Hematopoietic multipotent progenitor cell treated with erythropoietin and hydrocortisone succinate and interleukin-3 and kit ligand, for 6 days (in vitro differentiated cells): Measurements from ENCODE around the gene CIC.
"Not testable (repeated sequence)": the region's sequence is repeated elsewhere in the genome, so short reads cannot be mapped to it uniquely, and the experiment has no call there.

Experiments
- DNase-seq: peaks from one replicate; pipeline ENCODE4 v3.0.0-alpha.2; 2015

CIC gene

DNA sequence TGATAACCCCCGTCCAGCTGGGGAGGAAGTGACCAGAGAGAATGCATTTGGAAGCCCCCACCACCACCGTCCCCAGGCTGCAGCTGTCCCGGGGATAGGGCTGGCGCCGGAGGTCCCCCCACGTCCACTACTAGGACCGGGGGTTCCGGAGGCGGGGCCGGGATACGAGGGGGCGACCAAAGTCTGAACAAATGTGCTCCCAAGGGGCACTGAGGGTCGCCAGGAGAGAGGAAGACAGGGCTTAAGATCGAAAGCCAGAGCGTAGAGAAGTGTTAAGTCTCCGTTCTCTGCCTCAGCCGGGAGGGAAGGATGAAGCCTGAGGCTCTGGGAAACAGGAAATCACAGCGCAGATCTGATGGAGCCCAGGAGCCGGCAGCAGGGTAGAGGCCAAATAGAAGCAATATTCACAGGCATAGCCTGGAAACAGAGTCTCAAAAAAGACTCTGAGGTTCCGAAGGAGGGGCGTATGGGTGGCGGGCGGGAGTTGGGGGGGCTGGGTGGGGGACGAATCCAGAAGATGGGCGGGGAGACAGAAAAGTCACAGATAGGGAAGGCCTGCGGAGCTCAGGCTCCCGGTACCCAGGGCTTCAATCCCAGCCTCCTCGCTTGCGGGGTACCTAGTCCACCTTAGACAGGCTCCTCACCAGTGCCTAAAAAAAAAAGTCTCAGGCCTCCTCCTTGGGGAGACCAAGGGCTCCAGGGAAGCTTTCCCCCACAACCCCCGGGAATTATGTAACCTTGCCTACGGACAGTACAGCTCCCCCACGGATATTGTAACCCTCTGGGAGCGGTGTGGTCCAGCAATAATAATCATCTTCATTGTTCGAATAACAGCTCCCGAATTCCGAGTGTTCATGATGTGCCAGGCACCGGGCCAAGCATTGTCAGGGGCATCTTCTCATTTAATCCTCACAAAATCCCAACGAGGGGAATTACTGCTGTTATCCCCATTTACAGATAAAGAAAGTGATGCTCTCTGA lies 13.0 kb upstream of the CIC start:
- no peak for DNase-seq

DNA sequence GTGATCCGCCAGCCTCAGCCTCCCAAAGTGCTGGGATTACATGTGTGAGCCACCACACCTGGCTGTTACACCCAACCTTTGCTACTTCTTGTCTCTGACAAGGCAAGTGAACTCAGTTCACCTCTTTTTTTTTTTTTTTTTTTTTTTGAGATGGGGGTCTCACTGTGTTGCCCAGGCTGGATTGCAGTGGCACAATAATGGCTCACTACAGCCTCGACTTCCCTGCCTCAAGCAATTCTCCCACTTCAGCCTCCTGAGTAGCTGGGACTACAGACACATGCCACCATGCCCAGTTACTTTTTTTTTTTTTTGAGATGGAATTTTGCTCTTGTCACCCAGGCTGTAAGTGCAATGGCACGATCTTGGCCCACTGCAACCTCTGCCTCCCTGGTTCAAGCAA lies 11.2 kb upstream of the CIC start:
- DNase-seq, result not testable (repeated sequence)

DNA sequence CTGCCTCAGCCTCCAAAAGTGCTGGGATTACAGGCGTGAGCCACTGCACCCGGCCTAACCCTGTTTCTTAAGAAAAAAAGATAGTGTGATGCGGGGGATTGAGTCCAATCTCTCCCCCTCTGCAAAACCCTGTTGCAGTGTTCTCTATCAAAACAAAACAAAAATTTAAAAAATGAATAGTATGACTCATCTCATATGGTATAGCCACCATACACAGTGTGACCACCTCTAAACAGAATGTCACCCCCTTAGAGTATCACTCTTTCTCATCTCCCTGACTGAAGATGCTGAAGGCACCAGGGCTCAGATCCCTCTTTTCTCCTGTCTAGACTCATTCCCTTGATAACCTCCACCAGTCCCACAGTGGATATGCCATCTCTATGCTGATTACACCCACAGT lies 7.3 kb upstream of the CIC start:
- no peak for DNase-seq

DNA sequence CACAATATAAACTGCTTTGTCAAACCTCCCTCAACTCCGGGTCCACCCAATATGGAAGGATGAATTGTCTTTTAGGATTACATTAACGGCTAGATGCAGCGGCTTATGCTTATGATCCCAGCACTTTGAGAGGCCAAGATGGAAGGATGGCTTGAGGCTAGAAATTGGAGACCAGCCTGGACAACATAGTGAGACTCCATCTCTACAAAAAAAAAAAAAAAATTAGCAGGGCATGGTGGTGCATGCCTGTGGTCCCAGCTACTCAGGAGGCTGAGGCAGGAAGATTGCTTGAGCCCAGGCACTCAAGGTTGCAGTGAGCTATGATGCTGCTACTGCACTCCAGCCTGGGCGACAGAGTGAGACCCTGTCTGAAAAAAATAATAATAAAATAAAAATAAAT lies 2.9 kb upstream of the CIC start:
- DNase-seq, result not testable (repeated sequence)

DNA sequence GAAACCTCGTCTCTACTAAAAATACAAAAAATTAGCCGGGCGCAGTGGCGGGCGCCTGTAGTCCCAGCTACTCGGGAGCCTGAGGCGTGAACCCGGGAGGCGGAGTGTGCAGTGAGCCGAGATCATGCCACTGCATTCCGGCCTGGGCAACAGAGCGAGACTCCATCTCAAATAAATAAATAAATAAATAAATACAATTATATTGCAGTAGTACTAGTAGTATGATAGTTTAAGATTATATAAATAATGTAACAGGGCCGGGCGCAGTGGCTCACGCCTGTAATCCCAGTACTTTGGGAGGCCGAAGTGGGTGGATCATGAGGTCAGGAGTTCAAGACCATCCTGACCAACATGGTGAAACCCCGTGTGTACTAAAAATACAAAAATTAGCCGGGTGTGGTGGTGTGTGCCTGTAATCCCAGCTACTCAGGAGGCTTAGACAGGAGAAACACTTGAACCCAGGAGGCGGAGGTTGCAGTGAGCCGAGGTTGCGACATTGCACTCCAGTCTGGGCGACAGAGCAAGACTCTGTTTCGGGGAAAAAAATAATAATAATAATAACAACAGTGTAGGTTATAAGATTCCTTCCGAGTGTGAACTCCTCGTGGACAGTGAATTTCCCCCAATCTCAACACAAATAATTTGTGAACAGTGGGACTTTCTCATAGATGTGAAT lies 2.0 kb upstream of the CIC start:
- DNase-seq, result not testable (repeated sequence)

DNA sequence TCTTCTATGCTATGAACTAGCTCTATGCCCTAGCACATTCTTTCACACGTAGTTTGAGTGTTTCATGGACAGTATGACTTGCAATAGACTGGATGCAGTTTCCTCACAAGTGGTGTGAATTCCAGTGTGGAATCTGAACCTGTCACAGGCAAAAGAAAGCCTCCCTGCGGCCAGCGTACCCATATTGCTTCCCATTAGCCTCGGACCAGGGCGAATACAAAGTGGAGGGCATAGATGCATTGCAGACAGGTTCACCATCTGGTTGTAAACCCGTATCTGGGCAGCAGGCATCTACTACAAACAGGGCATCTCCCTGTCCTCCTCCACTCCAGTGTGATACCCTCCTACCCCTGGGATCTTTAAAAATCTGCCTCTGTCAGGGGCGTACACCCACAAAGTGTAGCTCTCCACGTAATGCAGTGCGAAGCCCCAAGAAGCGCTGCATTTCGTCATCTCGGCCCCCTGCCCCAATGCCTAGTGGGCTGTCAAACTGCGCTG lies 1.4 kb upstream of the CIC start:
- DNase-seq, result no peak

DNA sequence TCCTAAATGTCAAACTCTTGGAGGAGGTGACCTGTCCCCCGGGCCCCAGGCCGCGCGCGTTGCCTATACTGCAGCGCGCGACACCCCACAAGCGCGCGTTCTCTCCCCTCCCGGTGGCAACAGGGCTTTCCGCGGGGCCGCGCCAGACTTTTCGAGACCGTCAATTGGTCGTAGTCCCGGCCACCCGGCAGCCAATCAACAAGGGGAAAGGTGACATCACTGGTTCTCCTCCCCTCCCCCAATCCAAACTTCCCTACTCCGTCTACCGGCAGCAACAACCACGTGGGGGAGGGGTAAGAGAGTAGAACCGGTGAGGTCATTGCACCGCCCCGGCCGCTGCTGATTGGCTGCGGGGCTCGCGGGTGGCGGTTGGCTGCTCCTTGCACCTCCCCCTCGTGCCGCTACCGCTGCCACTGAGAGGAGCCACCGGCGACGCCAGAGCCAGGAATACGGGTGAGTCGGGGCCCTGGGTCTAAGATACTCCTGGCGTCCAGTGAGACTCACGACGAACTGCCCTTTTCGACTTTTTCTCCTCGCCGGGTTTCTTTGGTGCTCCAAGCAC lies 829 bp upstream of the CIC start:
- DNase-seq, result peak; percentile 100

DNA sequence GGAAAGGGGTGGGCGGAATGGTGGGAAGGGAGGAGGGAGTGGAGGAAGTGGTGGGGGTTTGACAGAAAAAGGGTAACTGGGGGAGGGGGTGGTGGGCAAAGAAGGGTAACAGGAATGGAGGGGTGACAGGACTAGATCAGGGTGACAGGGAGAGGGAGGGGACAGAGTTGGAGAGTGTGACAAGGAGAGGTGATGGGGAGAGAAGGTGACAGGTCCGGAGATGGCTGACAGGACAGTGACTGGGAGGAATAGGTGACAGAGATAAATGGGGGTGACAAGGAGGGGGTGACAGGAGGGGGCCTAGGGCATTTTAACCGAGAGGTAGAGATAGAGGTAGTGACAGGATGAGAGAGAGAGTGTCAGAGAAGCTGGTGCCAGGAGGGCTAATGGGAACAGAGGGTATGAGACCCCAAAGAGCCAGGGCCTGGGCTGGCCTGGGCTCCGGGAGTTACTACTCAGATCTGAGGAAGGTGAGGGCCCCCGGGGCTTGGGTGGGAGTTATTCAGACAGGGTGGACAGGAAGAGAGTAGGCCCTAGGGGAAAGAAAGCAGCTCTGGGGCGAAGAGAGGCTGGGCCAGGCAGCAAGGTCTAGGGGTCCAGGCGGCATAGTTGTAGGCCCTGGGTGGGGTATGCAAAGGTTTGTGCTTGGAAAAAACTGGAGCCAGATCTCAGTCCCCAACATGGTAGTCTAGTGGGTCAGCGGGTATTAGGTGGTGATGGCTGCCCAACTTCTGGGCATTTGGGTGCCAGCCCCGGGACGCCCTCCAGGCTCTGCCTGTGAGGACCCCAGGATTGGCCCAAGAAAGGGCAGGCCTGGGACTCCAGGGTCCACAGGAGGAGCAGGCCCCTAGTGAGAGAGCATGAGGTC lies 660 bp downstream of the CIC start:
- DNase-seq, result no peak

DNA sequence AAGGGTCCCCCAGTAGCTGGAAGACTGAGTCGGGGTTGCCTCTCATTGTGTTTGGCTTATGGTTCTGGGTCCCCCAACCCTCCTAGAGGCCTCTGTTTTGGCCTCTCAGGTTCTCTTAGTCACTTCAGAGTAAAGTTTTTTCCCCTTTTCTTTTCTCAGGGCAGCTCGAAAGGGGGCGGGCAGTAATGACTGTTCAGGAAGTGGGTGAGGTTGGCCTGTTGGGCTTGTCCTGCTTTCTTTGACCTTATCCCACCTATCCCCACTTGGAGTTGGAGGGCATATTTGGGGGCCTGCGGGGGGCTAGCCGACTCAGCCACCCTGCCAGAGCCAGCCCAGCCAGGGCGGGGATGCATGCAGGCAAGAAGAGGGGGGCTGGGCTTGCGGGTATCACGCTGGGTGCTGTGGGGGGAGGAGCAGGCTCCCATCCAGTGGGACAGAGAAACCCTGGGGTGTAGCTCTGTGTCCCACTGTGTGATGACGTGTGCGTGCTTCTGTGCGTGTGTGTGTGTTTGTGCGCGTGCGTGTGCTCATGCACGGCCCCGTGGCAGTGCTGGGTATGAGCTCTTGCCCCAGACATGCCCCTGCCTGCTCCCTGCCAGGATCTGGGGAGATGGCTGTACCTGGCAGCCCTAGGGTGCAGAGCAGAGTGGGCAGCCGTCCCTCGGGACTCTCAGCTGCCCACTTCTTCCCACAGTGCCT lies 1.4 kb downstream of the CIC start:
- peak; percentile 86 for DNase-seq

DNA sequence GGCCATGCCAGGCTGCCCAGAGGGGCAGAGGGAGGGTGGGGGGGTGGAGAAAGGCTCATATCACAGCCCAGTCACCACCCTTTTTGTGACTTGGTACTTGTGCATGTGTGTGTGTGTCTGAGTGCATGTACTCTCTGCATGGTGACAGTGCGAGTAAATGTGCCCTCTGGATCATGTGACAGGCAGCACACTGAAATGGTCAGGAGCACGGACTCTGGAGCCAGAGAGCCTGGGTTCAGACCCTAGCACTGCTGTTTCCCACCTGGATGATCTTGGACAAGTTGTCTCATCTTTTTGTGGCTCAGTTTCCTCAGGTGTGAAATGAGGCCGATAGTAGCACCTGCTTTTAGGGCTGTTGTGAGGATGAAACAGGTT lies 2.0 kb downstream of the CIC start:
- peak; percentile 56 for DNase-seq

DNA sequence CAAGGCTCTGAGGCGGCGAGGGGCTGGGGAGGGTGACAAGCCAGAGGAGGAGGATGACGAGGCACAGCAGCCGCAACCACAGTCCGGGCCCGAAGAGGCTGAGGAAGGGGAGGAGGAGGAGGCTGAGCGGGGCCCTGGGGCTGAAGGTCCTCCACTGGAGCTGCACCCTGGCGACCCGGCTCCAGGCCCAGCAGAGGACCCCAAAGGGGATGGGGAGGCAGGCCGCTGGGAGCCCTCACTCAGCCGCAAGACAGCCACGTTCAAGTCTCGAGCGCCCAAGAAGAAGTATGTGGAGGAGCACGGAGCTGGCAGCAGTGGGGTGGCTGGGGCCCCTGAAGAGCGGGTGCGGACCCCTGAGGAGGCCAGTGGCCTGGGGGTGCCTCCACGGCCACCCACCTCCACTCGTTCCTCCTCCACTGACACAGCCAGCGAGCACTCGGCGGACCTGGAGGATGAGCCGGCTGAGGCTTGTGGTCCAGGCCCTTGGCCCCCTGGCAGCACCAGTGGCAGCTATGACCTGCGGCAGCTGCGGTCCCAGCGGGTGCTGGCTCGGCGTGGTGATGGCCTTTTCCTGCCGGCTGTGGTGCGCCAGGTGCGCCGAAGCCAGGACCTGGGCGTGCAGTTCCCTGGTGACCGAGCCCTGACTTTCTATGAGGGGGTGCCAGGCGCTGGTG lies 2.9 kb downstream of the CIC start:
- DNase-seq, result no peak

DNA sequence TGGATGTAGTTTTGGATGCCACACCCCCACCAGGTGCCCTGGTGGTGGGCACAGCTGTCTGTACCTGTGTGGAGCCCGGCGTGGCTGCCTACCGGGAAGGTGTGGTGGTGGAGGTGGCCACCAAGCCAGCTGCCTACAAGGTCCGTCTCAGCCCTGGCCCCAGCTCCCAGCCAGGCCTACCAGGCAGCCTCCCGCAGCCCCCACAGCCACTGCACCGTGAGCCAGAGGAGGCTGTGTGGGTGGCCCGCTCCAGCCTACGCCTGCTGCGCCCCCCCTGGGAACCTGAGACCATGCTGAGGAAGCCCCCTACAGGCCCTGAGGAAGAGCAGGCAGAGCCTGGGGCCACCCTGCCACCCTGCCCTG lies 3.5 kb downstream of the CIC start:
- no peak for DNase-seq

DNA sequence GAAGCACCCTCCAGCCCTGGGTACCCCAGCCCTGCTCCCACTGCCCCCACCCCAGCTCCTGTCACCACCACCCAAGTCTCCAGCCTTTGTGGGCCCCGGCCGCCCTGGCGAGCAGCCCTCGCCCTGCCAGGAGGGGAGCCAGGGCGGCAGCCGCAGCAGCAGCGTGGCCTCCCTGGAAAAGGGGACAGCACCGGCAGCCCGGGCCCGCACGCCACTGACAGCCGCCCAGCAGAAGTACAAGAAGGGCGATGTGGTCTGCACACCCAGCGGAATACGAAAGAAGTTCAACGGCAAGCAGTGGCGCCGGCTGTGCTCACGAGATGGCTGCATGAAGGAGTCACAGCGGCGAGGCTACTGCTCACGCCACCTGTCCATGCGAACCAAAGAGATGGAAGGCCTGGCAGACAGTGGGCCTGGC lies 3.9 kb downstream of the CIC start:
- no peak for DNase-seq

DNA sequence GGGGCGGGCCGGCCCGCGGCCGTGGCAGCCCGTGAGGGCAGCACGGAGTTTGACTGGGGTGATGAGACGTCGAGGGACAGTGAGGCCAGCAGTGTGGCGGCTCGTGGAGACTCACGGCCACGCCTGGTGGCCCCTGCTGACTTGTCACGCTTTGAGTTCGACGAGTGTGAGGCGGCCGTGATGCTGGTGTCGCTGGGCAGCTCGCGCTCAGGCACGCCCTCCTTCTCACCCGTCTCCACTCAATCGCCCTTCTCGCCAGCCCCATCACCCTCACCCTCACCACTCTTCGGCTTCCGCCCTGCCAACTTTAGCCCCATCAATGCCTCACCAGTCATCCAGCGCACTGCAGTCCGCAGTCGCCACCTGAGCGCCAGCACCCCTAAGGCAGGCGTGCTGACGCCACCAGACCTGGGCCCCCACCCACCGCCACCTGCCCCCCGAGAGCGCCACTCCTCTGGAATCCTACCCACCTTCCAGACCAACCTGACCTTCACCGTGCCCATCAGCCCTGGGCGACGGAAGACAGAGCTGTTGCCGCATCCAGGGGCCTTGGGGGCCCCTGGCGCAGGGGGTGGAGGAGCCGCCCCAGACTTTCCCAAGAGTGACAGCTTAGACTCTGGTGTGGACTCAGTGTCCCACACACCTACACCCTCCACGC lies 4.5 kb downstream of the CIC start:
- DNase-seq, result no peak

DNA sequence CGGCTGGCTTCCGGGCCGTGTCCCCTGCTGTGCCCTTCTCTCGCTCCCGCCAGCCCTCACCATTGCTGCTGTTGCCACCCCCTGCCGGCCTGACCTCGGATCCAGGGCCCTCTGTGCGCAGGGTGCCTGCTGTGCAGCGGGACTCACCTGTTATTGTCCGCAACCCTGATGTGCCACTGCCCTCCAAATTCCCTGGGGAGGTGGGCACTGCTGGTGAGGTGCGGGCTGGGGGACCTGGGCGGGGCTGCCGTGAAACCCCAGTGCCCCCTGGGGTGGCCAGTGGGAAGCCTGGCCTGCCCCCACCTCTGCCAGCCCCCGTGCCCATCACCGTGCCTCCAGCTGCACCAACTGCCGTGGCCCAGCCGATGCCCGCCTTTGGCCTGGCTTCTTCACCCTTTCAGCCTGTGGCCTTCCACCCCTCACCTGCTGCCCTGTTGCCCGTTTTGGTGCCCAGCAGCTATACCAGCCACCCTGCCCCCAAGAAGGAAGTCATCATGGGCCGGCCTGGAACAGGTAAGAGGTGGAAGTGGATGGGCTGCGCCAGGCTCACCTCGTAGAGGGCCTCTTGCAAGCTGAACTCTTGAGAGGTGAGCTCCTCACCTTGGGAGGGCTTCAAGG lies 5.1 kb downstream of the CIC start:
- no peak for DNase-seq

DNA sequence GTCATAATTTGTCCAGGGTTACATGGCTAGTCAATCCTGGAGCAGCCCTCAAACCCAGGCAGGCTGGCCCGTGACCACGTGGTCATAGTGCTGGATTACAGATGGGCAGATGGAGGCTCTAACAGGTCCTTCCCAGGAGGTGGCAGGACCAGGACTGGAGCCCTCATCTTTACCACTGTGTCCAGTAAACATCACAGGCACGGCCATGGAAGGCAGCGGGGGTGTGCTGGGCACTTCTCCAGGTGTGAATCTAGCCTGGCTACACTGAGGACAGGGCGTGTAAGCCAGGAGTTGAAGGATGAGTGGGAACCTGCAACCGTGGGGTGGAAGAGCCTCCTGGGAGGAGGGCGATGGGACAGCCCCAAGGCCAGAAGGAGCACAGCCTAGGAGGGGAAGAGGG lies 6.1 kb downstream of the CIC start:
- no peak for DNase-seq

DNA sequence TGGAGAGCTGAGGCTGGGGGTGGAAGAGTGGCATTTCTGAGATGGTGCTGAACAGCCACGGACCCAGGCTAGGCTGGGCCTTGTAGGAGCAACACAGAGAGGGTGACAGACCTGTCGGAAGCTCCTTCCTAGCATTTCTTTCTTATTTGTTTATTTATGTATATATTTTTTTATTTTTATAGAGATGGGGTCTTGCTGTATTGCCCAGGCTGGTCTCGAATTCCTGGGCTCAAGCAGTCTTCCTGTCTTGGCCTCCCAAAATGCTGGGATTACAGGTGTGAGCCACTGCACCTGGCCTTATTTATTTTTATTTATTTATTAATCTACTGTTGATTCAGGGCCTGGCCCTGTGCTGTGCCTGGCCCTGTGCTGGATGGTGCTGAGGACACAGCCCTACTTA lies 6.5 kb downstream of the CIC start:
- DNase-seq, result no peak

DNA sequence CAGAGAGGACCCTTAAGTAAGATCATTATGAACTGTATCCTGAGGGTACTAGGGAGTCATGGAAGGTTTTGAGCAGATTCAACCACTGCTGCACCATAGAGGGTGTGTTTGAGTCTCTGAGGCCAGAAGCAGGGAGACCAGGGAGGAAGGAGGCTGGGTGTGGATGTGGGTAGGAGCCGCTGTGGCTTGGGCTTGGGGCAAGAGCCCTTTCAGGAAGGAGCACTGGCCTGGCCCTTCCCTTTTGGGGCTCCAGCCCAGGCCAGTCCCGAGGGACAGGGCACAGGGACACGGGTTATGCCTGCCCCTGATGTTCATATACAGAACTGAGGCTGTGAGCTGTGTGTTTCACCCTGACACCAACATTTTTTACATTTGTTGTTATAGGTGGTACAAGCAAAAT lies 7.2 kb downstream of the CIC start:
- DNase-seq, result no peak

DNA sequence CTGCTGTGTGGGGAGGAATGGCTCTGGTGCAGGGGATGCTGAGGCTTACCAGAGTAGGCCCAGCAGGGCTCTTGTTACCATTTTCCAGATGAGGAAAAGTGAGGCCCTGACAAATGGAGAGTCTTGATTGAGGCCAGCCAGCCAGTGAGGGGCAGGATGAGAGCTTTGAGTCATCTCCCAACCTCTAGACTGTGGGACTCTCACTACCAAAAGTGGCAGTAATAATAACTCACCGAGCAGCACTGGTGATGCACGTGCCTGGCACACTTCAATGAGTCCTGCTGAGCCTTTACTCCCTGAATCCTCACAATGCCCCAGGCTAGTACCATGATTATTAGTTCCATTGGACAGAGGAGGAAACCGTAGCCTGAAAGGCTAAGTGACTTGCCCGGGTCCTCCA lies 7.8 kb downstream of the CIC start:
- no peak for DNase-seq

DNA sequence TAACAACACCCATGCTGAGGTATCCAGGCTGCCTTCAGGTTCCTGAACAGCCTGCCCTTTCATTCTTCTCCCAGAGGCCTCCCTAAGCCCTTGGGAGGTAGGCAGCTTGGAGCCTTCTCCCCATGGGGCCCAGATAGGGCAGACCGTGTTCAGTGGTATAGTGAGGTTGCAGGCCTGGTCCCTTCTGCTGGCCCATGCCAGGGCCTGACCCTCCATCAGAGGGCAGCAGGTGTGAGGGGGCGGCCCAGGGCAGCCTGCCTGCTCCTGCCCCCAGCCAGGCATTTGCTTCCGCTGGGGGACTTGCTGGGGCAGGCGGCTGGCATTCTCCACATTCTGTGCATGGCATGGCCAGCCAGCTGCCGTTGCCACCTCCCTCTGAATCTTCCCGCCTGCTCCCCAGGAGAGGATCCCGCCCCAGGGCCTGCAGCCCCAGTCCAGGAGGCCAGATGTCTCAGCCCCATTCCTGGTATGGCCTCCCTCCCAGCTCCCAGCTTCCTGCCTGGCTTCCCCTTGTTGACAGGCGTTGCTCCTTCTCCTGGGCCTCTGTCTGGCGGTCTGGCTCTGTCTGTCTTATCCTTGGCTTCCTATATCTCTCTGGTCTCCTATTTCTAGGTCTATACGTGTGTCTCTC lies 8.9 kb downstream of the CIC start:
- DNase-seq, result no peak
